GM12891 (cell line): Measurements from ENCODE around the gene ELMO1.

Source experiments
- PAX5 ChIP-seq: IDR thresholded peaks from 2 replicates; pipeline ENCODE4 v1.6.1; 2011; ENCODE audit warnings: low read length, moderate library complexity, mild to moderate bottlenecking; ENCODE audit not compliant: insufficient read depth, severe bottlenecking
- POLR2A ChIP-seq: IDR thresholded peaks from 2 replicates; pipeline ENCODE4 v1.6.1; 2011; ENCODE audit warnings: low read depth, low read length, control low read depth
- POLR2AphosphoS5 ChIP-seq: IDR thresholded peaks from 2 replicates; pipeline ENCODE4 v1.6.1; 2011; ENCODE audit warnings: low read depth, low read length, control low read depth
- SPI1 ChIP-seq: IDR thresholded peaks from 2 replicates; pipeline ENCODE4 v1.6.1; 2011; ENCODE audit warnings: low read depth, low read length, control low read depth
- TAF1 ChIP-seq: IDR thresholded peaks from 2 replicates; pipeline ENCODE4 v1.6.1; 2011; ENCODE audit warnings: low read depth, low read length, control low read depth

DNA sequence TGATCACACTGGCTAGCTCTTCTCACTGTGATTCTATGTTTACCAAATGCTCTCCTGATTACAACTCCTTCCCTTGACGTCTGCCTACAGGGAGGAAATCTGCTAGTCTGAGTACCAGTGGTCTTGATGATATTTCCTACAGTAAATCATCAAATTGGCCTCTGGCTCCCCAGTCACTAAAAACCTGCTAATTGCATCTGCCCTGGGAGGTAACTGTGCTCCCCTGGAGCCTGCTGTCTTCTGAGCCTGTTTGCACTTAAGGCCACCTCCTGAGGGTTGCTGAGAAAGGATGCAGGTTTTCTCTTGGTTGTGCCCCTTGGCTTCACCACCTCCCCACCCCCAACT lies 56.0 kb downstream of the ELMO1 start:
- TF ChIP-seq TAF1 (no peak), POLR2A (no peak), SPI1 (no peak), POLR2AphosphoS5 (no peak), PAX5 (no peak)
